Hepatocyte (in vitro differentiated cells): ENCODE measurements around the gene DIP2B.

Experiments
- CTCF ChIP-seq: fragments of 200-600 bp; sonication (generic); IDR thresholded peaks from 2 replicates; pipeline ENCODE4 v1.5.1; 2016; ENCODE audit warnings: antibody characterized with exemption, mild to moderate bottlenecking; ENCODE audit not compliant: poor library complexity
- EZH2 ChIP-seq: fragments of 200-600 bp; sonication (generic); IDR thresholded peaks from 2 replicates; pipeline ENCODE4 v1.6.1; 2016; ENCODE audit warnings: antibody characterized with exemption, mild to moderate bottlenecking, borderline replicate concordance

GRCh38 chr12:50753232-50753769, 248.5 kb downstream of the DIP2B start:
- TF ChIP-seq CTCF (no peak), EZH2 (no peak)
